Prostate gland (tissue), 2 donors: ENCODE data around the gene CA12.

Experiments used
- POLR2A ChIP-seq: fragments of 450-650 bp; IDR thresholded peaks from one replicate; pipeline ENCODE4 v1.6.1; 2016; ENCODE audit warnings: antibody characterized with exemption, mild to moderate bottlenecking
- TF ChIP-seq, protein P1 (sequence below), 4 experiments: fragments of 200-600 bp in 2 of 4; fragments of 450-650 bp in 2 of 4; sonication (generic) in 2 of 4; IDR thresholded peaks; 1 replicate in 3 of 4; 2 replicates in 1 of 4; pipeline ENCODE4 v1.5.1; 2016 to 2019; ENCODE audit warnings: antibody characterized with exemption in 4 of 4, mild to moderate bottlenecking in 2 of 4, moderate library complexity in 2 of 4

DNA sequence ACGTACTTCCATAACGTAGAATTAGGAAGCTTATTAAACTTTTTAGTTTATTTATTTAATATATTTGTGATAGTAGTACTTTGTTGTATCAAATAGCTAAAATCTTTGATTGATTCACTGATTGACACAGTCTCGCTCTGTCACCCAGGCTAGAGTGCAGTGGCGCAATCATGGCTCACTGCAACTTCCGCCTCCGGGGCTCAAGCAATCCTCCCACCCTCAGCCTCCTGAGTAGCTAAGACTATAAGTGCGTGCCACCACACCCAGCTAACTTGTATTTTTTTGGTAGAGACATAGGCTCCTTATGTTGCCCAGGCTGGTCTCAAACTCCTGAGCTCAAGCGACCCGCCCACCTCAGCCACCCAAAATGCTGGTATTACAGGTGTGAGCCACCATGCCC, 98.5 kb downstream of the CA12 start:
- TF ChIP-seq, protein P1, sequence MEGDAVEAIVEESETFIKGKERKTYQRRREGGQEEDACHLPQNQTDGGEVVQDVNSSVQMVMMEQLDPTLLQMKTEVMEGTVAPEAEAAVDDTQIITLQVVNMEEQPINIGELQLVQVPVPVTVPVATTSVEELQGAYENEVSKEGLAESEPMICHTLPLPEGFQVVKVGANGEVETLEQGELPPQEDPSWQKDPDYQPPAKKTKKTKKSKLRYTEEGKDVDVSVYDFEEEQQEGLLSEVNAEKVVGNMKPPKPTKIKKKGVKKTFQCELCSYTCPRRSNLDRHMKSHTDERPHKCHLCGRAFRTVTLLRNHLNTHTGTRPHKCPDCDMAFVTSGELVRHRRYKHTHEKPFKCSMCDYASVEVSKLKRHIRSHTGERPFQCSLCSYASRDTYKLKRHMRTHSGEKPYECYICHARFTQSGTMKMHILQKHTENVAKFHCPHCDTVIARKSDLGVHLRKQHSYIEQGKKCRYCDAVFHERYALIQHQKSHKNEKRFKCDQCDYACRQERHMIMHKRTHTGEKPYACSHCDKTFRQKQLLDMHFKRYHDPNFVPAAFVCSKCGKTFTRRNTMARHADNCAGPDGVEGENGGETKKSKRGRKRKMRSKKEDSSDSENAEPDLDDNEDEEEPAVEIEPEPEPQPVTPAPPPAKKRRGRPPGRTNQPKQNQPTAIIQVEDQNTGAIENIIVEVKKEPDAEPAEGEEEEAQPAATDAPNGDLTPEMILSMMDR (IDR thresholded peaks at IDR 0.05), result no peak
- no peak for TF ChIP-seq POLR2A
